ENCODE results near the gene ADAM22. TPM values are rescaled to one million over a fixed set of nuclear protein-coding genes. Genes with fewer than 3 reads are reported as not detected.
A peak's percentile ranks its signal among the peaks of the same experiment; 100 is the strongest.

Gene ADAM22
- total RNA-seq, 2 donors from 2014 or later = 0.32 to 0.82 TPM

DNA sequence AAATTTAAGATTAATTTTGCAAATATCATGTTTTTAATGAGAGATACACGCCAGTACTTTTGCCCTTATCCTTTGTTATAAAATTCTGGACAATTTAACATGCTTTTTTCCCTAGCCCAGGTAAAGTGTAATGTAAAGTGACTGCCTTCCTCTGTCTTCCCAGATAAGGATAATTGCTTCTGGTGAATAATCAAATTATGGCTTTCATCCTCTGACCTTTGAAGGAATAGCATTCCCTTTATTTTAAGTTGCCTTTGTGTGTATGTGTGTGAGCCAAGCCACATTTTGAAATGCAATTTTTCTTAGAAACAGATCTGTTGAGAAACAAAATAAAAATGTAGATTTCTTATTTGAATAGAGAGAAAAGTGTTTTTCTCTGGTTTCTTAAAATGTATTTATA lies 107.5 kb downstream of the ADAM22 start:
- ATAC-seq (replicated peaks) = no peak
- Mint-ChIP-seq H3K4me3 (peak overlapping the region; percentile 31), H3K27me3 (no peaks in the 10 kb centered on the region), H3K9me3 (no peaks in the 10 kb centered on the region), H3K27ac (peak overlapping the region; percentile 26), H3K4me1 (peaks cover 5% of the 10 kb centered on the region), H3K36me3 (ENCODE audit: low read depth) (no peaks in the 10 kb centered on the region)

DNA sequence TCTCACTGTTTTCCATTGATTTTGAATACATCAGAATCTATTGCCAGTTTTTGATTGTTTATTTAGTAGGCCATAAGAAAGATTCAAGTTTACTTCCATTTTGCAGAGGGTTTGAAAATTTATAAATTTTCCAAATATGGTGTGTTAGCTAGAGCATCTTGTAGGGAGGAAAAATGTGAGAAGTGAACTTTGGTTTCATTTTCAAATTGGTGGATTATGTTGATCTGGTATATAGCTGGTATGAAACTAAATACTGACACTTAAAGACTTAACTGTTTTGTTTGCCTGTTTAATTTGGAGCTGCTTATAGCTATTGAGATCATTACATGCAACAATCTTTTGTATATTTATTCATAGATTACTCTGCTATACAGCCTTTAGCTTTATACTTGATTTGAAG lies 108.1 kb downstream of the ADAM22 start:
- ATAC-seq (replicated peaks) = no peak
- peak overlapping the region; percentile 26 for H3K27ac Mint-ChIP-seq
- H3K27me3 Mint-ChIP-seq = no peaks in the 10 kb centered on the region
- peak overlapping the region; percentile 31 for H3K4me3 Mint-ChIP-seq
- H3K9me3 Mint-ChIP-seq = no peaks in the 10 kb centered on the region
- no peaks in the 10 kb centered on the region for H3K36me3 Mint-ChIP-seq (ENCODE audit: low read depth)
- H3K4me1 Mint-ChIP-seq = peaks cover 5% of the 10 kb centered on the region

DNA sequence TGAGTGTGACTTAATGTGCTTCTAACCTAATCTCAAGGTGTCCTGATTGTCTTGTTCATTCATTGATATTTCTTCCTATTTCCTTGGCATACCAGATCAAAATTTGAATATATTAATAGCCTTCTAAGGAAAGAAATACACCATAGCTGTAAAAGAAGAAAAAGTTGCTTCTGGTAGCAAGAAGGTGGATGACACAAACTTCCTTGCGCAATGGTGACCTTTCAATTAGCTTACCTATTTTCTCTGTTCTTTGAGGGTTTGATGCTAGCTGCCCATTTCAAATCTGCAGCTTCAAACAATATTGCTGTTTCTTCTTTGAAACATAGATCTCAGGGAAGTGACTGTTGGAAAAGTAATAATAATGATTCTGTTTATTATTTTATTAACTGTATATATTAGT lies 108.8 kb downstream of the ADAM22 start:
- Mint-ChIP-seq H3K36me3 (ENCODE audit: low read depth) (no peaks in the 10 kb centered on the region), H3K27me3 (no peaks in the 10 kb centered on the region), H3K4me1 (peaks cover 5% of the 10 kb centered on the region), H3K4me3 (no peak overlapping the region), H3K9me3 (no peaks in the 10 kb centered on the region), H3K27ac (no peak overlapping the region)
- no peak for ATAC-seq (replicated peaks)

DNA sequence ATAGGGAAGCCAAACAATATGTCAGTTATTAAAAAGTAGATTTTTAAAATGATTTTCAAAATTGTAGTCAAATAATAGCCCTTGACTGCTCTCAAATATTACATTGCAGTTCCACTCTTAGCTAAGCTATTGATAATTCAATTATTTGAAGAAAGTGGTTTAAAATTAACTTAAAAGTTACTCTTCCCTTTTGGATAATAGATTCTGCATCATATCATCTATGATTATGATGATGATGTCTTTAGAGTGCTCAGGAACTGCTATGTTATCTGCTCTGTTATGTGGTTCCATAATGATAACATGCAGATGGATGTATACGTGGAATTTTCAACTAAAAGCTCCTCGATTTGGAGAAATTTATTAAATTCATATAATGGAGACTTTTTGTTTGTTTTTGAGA lies 110.0 kb downstream of the ADAM22 start:
- Mint-ChIP-seq H3K36me3 (ENCODE audit: low read depth) (no peaks in the 10 kb centered on the region), H3K4me1 (peaks cover 5% of the 10 kb centered on the region), H3K27ac (no peak overlapping the region), H3K9me3 (no peaks in the 10 kb centered on the region), H3K4me3 (no peak overlapping the region), H3K27me3 (no peaks in the 10 kb centered on the region)
- no peak for ATAC-seq (replicated peaks)

DNA sequence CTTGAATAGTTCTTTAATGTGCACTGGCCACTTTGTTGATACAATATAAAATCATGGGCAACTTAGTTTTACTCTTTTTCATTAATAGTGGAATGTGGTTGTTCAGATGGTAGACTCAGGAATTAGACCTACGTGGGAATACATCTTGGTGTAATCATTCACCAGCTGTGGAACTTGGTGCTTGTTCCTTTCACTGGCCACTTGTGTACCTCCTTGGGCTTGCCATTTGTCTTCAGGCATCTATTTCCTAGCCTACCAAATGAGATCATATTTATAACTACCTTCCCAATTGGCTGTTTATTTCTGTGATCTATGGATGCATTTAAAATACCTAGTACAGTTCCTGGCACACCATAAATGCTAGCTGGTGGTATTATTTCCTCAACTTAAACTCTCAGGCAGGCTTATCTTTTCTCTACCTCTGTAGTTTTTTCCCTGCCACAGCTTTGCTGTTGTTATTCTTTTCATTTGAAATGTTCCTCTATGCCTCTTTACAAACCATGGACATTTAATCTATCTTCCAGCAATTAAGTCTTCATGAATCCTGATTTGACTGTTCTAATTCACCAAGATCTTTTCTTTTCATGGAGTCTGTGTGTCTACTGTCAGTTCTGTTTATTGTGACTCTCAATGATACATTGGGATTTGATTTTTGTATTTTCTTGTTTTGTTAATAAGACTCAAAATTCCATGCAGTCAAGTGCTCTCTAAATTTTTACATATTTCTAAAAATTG lies 113.0 kb downstream of the ADAM22 start:
- Mint-ChIP-seq H3K9me3 (no peaks in the 10 kb centered on the region), H3K27ac (no peak overlapping the region), H3K4me3 (no peak overlapping the region), H3K36me3 (ENCODE audit: low read depth) (no peaks in the 10 kb centered on the region), H3K27me3 (no peaks in the 10 kb centered on the region), H3K4me1 (peaks cover 5% of the 10 kb centered on the region)
- ATAC-seq (replicated peaks) = no peak

DNA sequence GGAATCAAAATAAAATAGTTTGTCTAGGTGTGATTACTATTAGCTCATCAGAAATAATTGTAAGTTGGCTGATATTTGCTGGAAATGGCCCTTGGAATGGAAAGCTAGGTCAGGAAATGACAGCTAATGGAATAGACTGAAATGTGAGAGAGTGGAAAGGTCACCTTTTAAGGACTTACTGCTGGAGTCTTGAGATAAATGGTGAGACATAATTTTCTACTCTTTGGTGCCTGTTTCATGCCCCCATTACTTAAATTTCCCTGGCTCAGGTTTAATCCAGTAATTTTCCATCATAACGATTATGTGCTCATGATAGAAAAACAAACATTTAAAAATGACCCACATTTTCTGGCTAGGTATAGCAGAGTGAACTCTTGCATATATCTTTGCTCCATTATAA lies 123.6 kb downstream of the ADAM22 start:
- no peak for ATAC-seq (replicated peaks)
- H3K9me3 Mint-ChIP-seq = no peaks in the 10 kb centered on the region
- no peaks in the 10 kb centered on the region for H3K36me3 Mint-ChIP-seq (ENCODE audit: low read depth)
- H3K4me3 Mint-ChIP-seq = no peak overlapping the region
- no peaks in the 10 kb centered on the region for H3K4me1 Mint-ChIP-seq
- no peaks in the 10 kb centered on the region for H3K27me3 Mint-ChIP-seq
- H3K27ac Mint-ChIP-seq = no peak overlapping the region

DNA sequence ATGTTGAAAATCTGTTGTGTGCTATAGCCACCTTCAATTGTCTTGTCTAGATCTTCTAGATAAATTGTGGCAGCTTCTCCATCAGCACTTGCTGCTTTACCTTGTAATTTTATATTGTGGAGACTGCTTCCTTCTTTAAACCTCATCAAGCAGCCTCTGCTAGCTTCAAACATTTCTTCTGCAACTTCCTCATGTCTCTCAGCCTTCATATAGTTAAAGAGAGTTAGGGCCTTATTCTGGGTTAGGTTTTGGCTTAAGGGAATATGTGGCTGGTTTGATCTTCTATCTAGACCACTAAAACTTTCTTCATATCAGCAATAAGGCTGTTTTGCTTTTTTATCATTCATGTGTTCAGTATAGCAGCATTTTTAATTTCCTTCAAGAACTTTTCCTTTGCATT lies 128.2 kb downstream of the ADAM22 start:
- H3K4me1 Mint-ChIP-seq = no peaks in the 10 kb centered on the region
- no peak overlapping the region for H3K4me3 Mint-ChIP-seq
- no peaks in the 10 kb centered on the region for H3K9me3 Mint-ChIP-seq
- H3K27ac Mint-ChIP-seq = no peak overlapping the region
- ATAC-seq (replicated peaks) = no peak
- H3K27me3 Mint-ChIP-seq = no peaks in the 10 kb centered on the region
- no peaks in the 10 kb centered on the region for H3K36me3 Mint-ChIP-seq (ENCODE audit: low read depth)

DNA sequence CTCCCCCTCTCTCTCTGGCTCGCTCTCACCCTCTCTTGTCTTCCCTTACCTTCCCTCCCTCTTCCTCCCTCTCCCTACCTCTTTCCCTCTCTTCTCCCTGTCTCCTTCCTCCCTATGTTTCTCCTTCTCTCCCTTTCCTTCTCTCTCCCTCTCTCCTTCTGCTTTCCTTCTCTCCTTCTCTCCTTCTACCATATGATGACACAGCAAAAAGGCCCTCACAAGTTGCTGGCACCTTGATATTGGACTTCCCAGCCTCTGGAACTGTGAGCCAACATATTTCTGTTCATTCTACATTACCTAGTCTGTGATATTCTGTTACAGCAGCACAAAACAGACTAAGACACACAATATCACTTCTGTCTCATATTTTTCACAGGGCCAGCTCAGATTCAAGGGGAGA lies 135.0 kb downstream of the ADAM22 start:
- H3K9me3 Mint-ChIP-seq = peaks cover 5% of the 10 kb centered on the region

DNA sequence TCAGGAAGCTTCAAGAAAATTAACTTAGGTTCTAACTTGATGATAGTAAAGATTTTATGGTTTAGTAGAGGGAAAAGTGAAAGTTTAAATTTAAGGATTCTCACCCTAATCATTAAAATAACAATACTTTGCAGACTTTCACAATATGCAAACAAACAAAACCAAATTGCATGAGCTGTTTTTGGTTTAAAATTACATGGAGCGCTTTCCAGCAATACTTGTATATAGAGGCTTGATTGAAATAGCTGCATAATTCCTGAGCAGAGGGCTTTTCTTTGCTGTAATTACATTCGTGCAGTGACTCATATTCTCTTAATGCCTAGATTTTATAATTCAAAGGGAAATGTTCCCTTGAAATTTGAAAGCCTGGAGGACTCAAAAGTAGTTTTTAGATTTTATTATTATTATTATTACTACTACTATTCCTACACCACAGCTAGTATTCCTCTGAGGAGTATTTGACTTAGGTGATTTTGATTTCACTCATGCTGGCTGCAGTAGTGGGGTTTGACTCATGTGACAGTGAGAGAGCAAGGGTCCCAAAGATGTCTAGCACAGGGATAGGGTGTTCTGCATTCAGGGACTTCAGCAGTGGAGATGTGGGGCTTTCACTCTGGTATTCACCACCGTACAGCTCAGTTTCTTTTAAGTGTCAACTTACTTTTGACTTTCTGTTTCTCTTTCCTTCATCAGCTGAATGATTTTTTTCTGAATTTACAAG lies 138.1 kb downstream of the ADAM22 start:
- H3K4me3 Mint-ChIP-seq = no peak overlapping the region
- no peaks in the 10 kb centered on the region for H3K36me3 Mint-ChIP-seq (ENCODE audit: low read depth)
- H3K9me3 Mint-ChIP-seq = peaks cover 5% of the 10 kb centered on the region
- H3K27ac Mint-ChIP-seq = no peak overlapping the region
- no peaks in the 10 kb centered on the region for H3K27me3 Mint-ChIP-seq
- ATAC-seq (replicated peaks) = no peak
- no peaks in the 10 kb centered on the region for H3K4me1 Mint-ChIP-seq

More for the DNA sequence above, 135.0 kb downstream of the ADAM22 start:
- Mint-ChIP-seq H3K27me3 (no peaks in the 10 kb centered on the region), H3K27ac (no peak overlapping the region), H3K36me3 (ENCODE audit: low read depth) (no peaks in the 10 kb centered on the region), H3K4me3 (no peak overlapping the region), H3K4me1 (no peaks in the 10 kb centered on the region)
- no peak for ATAC-seq (replicated peaks)

DNA sequence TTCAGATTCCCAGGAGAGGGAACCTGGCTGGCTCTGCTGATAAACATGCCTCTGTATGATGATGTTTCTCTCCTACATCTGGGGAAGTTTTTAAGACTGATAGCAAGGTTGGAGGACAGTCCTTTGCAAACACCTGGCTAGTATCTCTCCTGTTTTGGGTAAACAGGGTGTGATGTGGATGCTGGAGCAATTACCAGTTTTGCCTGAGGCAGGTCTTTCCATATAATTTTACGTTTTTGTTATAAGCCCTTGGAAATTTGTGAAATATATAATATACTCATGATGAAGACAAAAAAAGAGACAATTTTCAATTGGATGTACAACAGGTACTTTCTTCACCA lies 138.6 kb downstream of the ADAM22 start:
- H3K4me3 Mint-ChIP-seq = no peak overlapping the region
- H3K36me3 Mint-ChIP-seq (ENCODE audit: low read depth) = no peaks in the 10 kb centered on the region
- ATAC-seq (replicated peaks) = no peak
- peaks cover 5% of the 10 kb centered on the region for H3K9me3 Mint-ChIP-seq
- no peaks in the 10 kb centered on the region for H3K27me3 Mint-ChIP-seq
- H3K27ac Mint-ChIP-seq = no peak overlapping the region
- H3K4me1 Mint-ChIP-seq = no peaks in the 10 kb centered on the region

DNA sequence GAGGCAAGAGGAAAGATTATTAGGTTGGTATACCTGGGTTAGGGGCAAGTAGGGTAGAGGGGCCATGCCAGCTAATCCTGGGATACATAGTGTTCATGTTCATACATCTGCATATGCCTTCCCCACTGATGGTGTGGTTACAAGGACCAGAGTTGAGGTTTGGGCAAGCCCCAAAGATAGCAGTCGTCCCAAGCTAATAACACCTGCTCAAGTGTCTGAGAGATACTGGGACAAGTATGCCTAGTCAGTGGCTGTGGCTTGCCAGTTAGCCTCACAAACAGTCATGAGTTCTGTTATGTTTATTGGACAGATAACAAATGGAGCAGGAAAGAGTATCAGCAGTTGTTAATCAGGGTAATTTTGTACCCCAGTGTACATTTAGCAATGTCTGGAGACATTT lies 139.6 kb downstream of the ADAM22 start:
- H3K4me3 Mint-ChIP-seq = no peak overlapping the region
- no peak overlapping the region for H3K27ac Mint-ChIP-seq
- H3K27me3 Mint-ChIP-seq = no peaks in the 10 kb centered on the region
- peaks cover 5% of the 10 kb centered on the region for H3K9me3 Mint-ChIP-seq
- ATAC-seq (replicated peaks) = no peak
- H3K36me3 Mint-ChIP-seq (ENCODE audit: low read depth) = no peaks in the 10 kb centered on the region
- H3K4me1 Mint-ChIP-seq = no peaks in the 10 kb centered on the region

DNA sequence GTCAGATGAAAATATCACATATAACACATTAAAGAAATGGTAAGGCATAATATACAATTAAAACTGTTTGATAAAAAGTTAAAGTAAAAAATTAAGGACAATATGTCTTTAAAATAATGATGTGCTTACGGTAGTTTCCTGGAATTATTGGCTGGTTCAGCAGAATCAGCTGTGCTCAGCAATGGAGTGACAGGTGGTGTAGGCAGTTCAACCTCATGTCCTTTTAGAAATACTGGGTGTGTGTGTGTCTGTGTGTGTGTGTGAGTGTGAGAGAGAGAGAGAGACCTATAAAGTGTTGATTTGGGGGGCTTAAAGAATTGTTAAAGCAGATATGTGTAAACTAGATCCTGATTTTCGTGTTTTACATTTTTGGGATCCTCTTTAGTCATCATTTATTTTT lies 141.2 kb downstream of the ADAM22 start:
- H3K27ac Mint-ChIP-seq = no peak overlapping the region
- no peaks in the 10 kb centered on the region for H3K4me1 Mint-ChIP-seq
- no peaks in the 10 kb centered on the region for H3K36me3 Mint-ChIP-seq (ENCODE audit: low read depth)
- no peaks in the 10 kb centered on the region for H3K27me3 Mint-ChIP-seq
- peaks cover 3% of the 10 kb centered on the region for H3K9me3 Mint-ChIP-seq
- ATAC-seq (replicated peaks) = no peak
- H3K4me3 Mint-ChIP-seq = no peak overlapping the region

DNA sequence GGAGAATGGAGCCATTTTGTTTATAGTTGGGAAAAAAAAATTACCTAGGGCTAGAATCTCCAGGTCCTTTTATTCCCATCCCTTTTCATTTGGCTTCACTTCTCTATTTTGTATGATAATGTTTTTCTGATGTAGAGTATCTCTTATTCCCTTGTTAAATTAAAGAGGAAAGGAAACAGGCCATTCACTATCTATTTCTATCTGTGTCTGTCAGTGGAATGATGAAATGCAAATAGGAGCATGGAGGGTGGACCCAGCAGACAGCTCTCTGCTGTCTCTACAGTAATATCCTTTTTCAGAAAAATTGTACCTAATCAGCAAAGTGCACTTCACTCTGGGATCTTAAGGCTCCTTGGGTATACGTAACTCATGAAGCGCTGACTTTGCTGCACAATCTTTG lies 149.8 kb downstream of the ADAM22 start:
- no peaks in the 10 kb centered on the region for H3K36me3 Mint-ChIP-seq (ENCODE audit: low read depth)
- H3K4me3 Mint-ChIP-seq = no peak overlapping the region

DNA sequence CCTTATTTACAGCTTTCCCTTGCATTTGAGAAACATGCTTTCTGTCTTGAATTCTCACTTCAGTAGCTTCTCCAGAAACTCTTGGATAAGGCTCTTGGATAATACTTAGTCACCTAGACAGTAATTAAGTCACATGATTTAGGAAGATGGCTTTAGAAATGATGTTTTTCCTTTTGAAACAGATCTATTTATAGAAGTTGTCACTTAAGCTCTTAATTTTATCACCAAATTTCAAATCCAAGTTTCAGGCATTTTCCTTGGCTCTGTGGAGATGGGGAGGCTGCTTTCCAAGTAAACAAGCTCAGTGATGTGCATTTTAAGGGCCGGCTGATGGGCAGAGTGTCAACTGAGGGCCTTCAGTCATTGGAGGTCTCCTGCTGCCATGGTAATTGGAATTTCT lies 155.5 kb downstream of the ADAM22 start:
- H3K27ac Mint-ChIP-seq = no peak overlapping the region
- no peaks in the 10 kb centered on the region for H3K9me3 Mint-ChIP-seq
- no peak for ATAC-seq (replicated peaks)
- no peaks in the 10 kb centered on the region for H3K4me1 Mint-ChIP-seq
- H3K36me3 Mint-ChIP-seq (ENCODE audit: low read depth) = no peaks in the 10 kb centered on the region
- no peak overlapping the region for H3K4me3 Mint-ChIP-seq
- H3K27me3 Mint-ChIP-seq = no peaks in the 10 kb centered on the region

More for the DNA sequence above, 149.8 kb downstream of the ADAM22 start:
- no peaks in the 10 kb centered on the region for H3K4me1 Mint-ChIP-seq
- ATAC-seq (replicated peaks) = no peak
- H3K27ac Mint-ChIP-seq = no peak overlapping the region
- no peaks in the 10 kb centered on the region for H3K27me3 Mint-ChIP-seq
- H3K9me3 Mint-ChIP-seq = peaks cover 5% of the 10 kb centered on the region

DNA sequence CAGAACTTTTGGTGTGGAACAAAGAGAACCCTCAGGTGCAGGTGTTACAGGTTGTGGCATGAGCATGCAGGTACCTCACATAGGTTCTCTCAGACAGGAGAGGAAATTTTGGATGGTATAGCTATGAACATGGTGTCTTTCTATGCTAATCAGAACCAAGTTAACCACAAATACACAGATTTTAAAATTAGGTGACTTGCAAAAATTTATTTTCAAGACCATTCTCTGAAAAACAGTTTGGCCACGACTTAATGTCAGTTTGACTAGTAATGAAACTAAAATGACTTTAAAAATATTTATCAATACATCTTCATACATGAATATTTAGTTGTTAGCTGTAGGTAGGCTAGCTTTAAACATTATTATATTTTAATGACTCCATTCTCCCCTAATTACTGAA lies 156.2 kb downstream of the ADAM22 start:
- no peaks in the 10 kb centered on the region for H3K36me3 Mint-ChIP-seq (ENCODE audit: low read depth)
- H3K27me3 Mint-ChIP-seq = no peaks in the 10 kb centered on the region
- no peak for ATAC-seq (replicated peaks)
- H3K9me3 Mint-ChIP-seq = no peaks in the 10 kb centered on the region
- H3K4me3 Mint-ChIP-seq = no peak overlapping the region
- H3K27ac Mint-ChIP-seq = peak overlapping the region; percentile 35
- no peaks in the 10 kb centered on the region for H3K4me1 Mint-ChIP-seq

Data from activated T-helper 17 cell treated with anti-CD3 and anti-CD28 coated beads, Interleukin-2, amount 50 U/mL, for 72 hours (primary cell).